ENCODE results near the gene ORMDL1.
"Not testable (repeated sequence)": the region's sequence is repeated elsewhere in the genome, so short reads cannot be mapped to it uniquely, and the experiment has no call there.

ORMDL1 gene

DNA sequence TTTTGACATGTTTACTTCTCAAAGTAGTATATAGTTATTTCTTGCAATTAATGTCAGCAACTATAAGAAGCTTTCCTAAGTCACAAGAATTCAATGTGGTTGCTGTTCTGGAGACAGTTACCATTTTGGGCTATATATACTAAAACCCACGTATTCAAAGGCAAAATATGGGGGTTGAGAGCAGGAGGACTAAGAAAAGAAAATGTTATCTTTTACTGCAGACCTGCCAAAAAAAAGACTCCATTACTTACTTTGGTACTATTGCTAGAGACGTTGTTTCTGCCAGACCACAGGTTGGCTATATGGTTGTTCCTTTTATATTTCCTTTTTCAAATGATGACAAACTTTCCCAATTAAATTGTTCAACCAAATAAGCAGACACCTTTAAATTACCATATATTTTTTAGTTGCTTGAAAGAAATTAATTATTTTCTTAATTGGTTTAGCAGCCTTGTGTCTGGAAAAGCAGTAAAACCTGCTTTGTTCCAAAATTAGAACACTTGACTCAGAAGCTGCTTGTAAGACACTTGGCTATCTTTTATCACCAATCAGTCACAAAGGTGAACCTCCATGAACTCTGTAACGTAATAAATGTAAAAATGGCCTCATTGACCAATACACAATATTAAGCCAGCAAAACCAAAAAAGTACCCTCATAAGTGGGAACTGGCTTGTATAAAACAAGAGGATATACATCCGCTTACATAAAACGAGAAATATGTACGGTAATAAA, 13.4 kb downstream of the ORMDL1 start:
- DNase-seq (ENCODE audit: low read depth in 2 of 2) = no peak

GRCh38 chr2:189763908-189764661, 20.1 kb downstream of the ORMDL1 start:
- DNase-seq (ENCODE audit: low read depth in 2 of 2) = no peak

- peak; percentile 77 to 85 for DNase-seq (ENCODE audit: low read depth in 2 of 2)
These were observed 21.4 kb downstream of the ORMDL1 start, which contains the start of gene OSGEPL1 for GRCh38 chr2:189762551-189763298. Gene OSGEPL1 (minus strand): TSS chr2:189762792. CDS start chr2:189761640, 1,152 bp downstream.

DNA sequence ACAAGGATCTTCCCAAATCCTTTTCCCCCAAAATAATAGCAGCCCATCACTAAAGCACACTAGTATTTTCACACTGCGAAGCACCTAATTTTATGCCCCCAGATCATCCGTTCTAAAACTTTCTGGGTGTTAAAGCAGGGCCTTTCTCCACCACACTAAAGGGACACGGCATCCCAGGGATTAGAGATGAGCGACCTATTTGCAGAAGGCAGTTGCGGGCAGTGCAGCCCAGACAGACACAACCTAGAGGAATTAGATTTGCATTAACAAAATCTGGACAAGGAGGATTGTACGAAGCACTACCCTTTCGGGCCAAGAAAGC, 21.9 kb downstream of the ORMDL1 start:
- DNase-seq (ENCODE audit: low read depth in 2 of 2) = no peak

DNA sequence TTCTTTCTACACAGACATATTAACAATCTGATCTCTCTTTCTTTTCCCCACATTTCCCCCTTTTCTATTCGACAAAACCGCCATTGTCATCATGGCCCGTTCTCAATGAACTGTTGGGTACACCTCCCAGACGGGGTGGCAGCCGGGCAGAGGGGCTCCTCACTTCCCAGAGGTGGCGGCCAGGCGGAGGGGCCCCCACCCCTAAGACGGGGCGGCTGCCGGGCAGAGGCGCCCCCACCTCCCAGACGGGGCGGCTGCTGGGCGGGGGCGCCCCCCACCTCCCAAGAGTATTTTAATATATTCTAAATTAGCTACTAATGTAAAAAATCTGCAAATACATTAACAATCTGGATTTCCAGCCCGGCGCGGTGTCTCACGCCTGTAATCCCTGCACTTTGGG, 24.0 kb downstream of the ORMDL1 start:
- DNase-seq (ENCODE audit: low read depth in 2 of 2) = not testable (repeated sequence)

- no peak for DNase-seq (ENCODE audit: low read depth in 2 of 2)
These were observed 27.7 kb downstream of the ORMDL1 start for GRCh38 chr2:189756311-189756952.

- DNase-seq (ENCODE audit: low read depth in 2 of 2) = peak in 1 of 2 donors; percentile 16
These were observed 33.0 kb downstream of the ORMDL1 start for GRCh38 chr2:189751080-189751658.

- DNase-seq (ENCODE audit: low read depth in 2 of 2) = no peak
These were observed 54.7 kb downstream of the ORMDL1 start for GRCh38 chr2:189729430-189729829.

DNA sequence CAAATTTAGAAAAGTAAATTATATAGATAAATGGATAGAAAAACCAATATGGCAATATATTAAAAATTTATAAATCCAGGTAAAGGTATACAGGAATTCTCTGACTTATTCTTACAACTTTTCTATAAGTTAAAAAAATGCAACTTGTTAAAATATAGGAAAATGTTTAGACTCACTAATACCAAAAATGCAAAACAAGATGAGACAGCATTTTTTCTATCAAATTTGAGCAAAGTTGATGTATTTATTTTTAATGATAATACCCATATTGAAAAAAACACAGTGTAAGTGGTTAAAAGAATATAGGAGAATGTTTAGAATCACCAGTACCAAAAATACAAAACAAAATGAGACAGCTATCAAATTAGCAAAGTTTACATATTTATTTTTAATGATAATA, 57.3 kb downstream of the ORMDL1 start:
- no peak for DNase-seq (ENCODE audit: low read depth in 2 of 2)

DNA sequence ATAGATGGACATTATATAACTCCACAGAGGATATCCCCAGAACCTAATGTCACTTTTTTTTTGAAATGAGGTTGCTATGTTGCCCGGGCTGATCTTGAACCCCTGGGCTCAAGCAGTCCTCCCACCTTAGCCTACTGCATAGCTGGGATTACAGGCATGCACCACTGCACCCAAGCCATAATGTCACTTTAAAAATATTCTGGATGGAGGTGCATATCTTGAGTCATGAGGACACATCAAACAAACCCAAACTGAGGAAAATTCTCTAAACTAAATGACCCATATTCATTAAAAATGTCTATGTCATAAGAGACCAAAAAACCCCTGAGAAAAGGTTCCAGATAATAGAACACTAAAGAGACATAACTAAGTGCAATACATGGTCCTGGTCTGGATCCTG, 57.9 kb downstream of the ORMDL1 start:
- no peak for DNase-seq (ENCODE audit: low read depth in 2 of 2)

DNA sequence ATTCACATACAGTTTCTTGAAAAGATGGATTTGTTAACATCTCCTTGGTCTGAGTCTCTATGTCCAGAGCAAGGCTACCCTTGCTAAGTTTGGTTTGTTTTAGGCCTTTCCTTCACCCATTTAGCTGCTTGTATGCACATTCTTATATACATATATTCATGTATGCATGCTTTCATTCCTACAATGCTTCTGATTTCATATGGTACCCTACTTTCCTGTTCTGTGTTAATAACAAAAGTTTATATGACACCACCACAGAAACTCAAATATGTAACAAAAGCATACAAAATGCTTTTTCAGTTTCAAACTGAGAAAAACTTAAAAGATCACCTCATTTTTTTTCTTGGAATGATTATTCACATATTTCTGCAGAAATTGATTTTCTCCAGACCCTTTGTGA, 60.9 kb downstream of the ORMDL1 start:
- DNase-seq (ENCODE audit: low read depth in 2 of 2) = no peak
